ENCODE results near the gene KDR. TPM values are rescaled to one million over a fixed set of nuclear protein-coding genes. Genes with fewer than 3 reads are reported as not detected.

Gene KDR
- total RNA-seq, 1 donor from 2014 or later = 924 TPM

- Mint-ChIP-seq H3K27ac (ENCODE audit: unreplicated experiment) (no peak overlapping the region), H3K4me1 (ENCODE audit: unreplicated experiment) (peaks cover 71% of the 10 kb centered on the region), H3K9me3 (ENCODE audit: unreplicated experiment) (no peaks in the 10 kb centered on the region), H3K4me3 (ENCODE audit: unreplicated experiment) (no peak overlapping the region), H3K27me3 (ENCODE audit: unreplicated experiment) (peaks cover 9% of the 10 kb centered on the region), H3K36me3 (ENCODE audit: low read depth, unreplicated experiment) (peaks cover 87% of the 10 kb centered on the region)
- no peak for DNase-seq (ENCODE audit: low spot score)
- TF ChIP-seq, protein P1, sequence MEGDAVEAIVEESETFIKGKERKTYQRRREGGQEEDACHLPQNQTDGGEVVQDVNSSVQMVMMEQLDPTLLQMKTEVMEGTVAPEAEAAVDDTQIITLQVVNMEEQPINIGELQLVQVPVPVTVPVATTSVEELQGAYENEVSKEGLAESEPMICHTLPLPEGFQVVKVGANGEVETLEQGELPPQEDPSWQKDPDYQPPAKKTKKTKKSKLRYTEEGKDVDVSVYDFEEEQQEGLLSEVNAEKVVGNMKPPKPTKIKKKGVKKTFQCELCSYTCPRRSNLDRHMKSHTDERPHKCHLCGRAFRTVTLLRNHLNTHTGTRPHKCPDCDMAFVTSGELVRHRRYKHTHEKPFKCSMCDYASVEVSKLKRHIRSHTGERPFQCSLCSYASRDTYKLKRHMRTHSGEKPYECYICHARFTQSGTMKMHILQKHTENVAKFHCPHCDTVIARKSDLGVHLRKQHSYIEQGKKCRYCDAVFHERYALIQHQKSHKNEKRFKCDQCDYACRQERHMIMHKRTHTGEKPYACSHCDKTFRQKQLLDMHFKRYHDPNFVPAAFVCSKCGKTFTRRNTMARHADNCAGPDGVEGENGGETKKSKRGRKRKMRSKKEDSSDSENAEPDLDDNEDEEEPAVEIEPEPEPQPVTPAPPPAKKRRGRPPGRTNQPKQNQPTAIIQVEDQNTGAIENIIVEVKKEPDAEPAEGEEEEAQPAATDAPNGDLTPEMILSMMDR (IDR thresholded peaks at IDR 0.05; ENCODE audit: unreplicated experiment) = no peak
Measured at GRCh38 chr4:55096045-55096444, 29.4 kb downstream of the KDR start.

- H3K4me3 Mint-ChIP-seq (ENCODE audit: unreplicated experiment) = peak overlapping the region; percentile 59
- no peaks in the 10 kb centered on the region for H3K9me3 Mint-ChIP-seq (ENCODE audit: unreplicated experiment)
- peaks cover 9% of the 10 kb centered on the region for H3K27me3 Mint-ChIP-seq (ENCODE audit: unreplicated experiment)
- peaks cover 82% of the 10 kb centered on the region for H3K4me1 Mint-ChIP-seq (ENCODE audit: unreplicated experiment)
- TF ChIP-seq, protein P1 (IDR thresholded peaks at IDR 0.05; ENCODE audit: unreplicated experiment) = no peak
- H3K27ac Mint-ChIP-seq (ENCODE audit: unreplicated experiment) = peak overlapping the region; percentile 28
- H3K36me3 Mint-ChIP-seq (ENCODE audit: low read depth, unreplicated experiment) = peaks cover 89% of the 10 kb centered on the region
- DNase-seq (ENCODE audit: low spot score) = no peak
Measured at GRCh38 chr4:55092504-55092903, 32.9 kb downstream of the KDR start.

DNA sequence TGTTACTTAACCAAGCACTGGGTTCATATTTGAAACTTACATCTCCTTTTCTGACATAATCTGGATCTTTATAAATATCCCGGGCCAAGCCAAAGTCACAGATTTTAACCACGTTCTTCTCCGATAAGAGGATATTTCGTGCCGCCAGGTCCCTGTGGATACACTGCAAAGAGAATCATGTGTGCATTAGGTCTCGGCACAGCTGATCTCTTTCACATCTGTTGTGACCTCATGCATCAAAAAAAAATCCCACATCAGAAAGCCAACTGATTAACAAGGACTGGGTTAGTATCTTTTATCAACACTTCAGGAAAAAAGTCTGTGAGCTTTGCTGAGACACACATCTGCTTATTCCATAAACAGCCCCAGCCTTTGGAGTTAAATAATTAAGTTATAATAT is 35.5 kb downstream of the KDR start:
- Mint-ChIP-seq H3K27ac (ENCODE audit: unreplicated experiment) (peak overlapping the region; percentile 76), H3K36me3 (ENCODE audit: low read depth, unreplicated experiment) (peaks cover 91% of the 10 kb centered on the region), H3K27me3 (ENCODE audit: unreplicated experiment) (peaks cover 12% of the 10 kb centered on the region), H3K4me3 (ENCODE audit: unreplicated experiment) (peak overlapping the region; percentile 76), H3K4me1 (ENCODE audit: unreplicated experiment) (peaks cover 88% of the 10 kb centered on the region), H3K9me3 (ENCODE audit: unreplicated experiment) (no peaks in the 10 kb centered on the region)
- DNase-seq (ENCODE audit: low spot score) = no peak
- TF ChIP-seq, protein P1 (IDR thresholded peaks at IDR 0.05; ENCODE audit: unreplicated experiment) = no peak

- peaks cover 10% of the 10 kb centered on the region for H3K27me3 Mint-ChIP-seq (ENCODE audit: unreplicated experiment)
- peaks cover 93% of the 10 kb centered on the region for H3K36me3 Mint-ChIP-seq (ENCODE audit: low read depth, unreplicated experiment)
- peak overlapping the region; percentile 97 for H3K27ac Mint-ChIP-seq (ENCODE audit: unreplicated experiment)
- no peak for DNase-seq (ENCODE audit: low spot score)
- TF ChIP-seq, protein P1 (IDR thresholded peaks at IDR 0.05; ENCODE audit: unreplicated experiment) = no peak
- peak overlapping the region; percentile 70 for H3K4me3 Mint-ChIP-seq (ENCODE audit: unreplicated experiment)
- H3K9me3 Mint-ChIP-seq (ENCODE audit: unreplicated experiment) = no peaks in the 10 kb centered on the region
- H3K4me1 Mint-ChIP-seq (ENCODE audit: unreplicated experiment) = peaks cover 92% of the 10 kb centered on the region
Measured at GRCh38 chr4:55087913-55088260, 37.5 kb downstream of the KDR start.

DNA sequence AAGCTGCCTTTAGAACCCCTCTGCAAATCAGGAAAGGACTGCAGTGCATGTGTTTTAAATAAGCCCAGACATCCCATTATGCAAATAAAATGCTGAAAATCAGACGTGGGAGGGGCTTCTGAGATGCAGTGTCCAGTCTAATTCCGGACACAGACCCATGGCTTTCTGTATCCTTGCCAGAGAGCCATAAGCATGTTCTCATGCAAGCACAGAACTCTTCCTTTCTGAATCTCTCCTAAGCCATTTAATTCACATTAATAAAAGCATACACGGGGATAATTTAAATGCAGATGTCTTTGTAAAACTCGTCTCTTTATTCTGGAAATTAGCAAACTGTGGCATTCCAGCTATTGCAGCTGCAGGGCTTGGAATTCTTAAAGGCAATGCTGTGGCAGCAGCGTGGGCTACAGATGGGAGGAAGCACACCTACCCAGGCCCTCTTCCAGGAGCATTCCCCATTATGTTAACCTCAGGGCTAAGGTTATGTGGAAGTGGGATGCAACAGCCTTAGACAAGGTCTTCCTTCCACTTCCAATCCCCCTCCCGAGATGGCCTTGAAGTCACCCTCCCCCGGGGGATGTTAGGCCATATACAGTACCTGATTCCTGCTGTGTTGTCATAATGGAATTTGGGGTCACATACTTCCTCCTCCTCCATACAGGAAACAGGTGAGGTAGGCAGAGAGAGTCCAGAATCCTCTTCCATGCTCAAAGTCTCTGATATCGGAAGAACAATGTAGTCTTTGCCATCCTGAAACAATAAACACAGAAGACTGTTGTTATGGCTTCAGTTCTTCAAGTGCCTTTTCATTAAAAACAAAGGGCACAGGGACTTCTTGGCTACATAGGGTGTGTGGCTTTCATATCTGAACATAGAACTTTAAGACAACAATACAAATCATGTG is 38.1 kb downstream of the KDR start:
- peaks cover 93% of the 10 kb centered on the region for H3K36me3 Mint-ChIP-seq (ENCODE audit: low read depth, unreplicated experiment)
- H3K4me1 Mint-ChIP-seq (ENCODE audit: unreplicated experiment) = peaks cover 92% of the 10 kb centered on the region
- peak; percentile 44 for DNase-seq (ENCODE audit: low spot score)
- H3K27ac Mint-ChIP-seq (ENCODE audit: unreplicated experiment) = peak overlapping the region; percentile 97
- TF ChIP-seq, protein P1 (IDR thresholded peaks at IDR 0.05; ENCODE audit: unreplicated experiment) = no peak
- H3K4me3 Mint-ChIP-seq (ENCODE audit: unreplicated experiment) = peak overlapping the region; percentile 70
- H3K27me3 Mint-ChIP-seq (ENCODE audit: unreplicated experiment) = peaks cover 10% of the 10 kb centered on the region
- H3K9me3 Mint-ChIP-seq (ENCODE audit: unreplicated experiment) = no peaks in the 10 kb centered on the region

Data from endothelial cell (in vitro differentiated cells).